ENCODE results near the gene LMO3. TPM values are rescaled to one million over a fixed set of nuclear protein-coding genes. Genes with fewer than 3 reads are reported as not detected.

The LMO3 gene
- total RNA-seq, 1 donor from 2014 or later, result 2.6 TPM

GRCh38 chr12:16603260-16603915, 2.6 kb downstream of the LMO3 start:
- no peaks in the 10 kb centered on the region for H3K9me3 ChIP-seq (ENCODE audit: control insufficient read depth in 3 of 3, low read length in 3 of 3)
- H3K27ac ChIP-seq (ENCODE audit: low read depth, low read length), result no peak overlapping the region
- peaks cover 12 to 15% (median 13%) of the 10 kb centered on the region in 3 donors for H3K4me1 ChIP-seq (ENCODE audit: control insufficient read depth in 3 of 3, insufficient read depth in 3 of 3, low read length in 3 of 3)
- H3K4me3 ChIP-seq (ENCODE audit: low read length in 3 of 3), result no peak overlapping the region
- no peak overlapping the region for H3K9ac ChIP-seq (ENCODE audit: low read depth in 1 of 3, low read length in 3 of 3)
- peaks cover 9 to 24% (median 20%) of the 10 kb centered on the region in 3 donors for H3K27me3 ChIP-seq (ENCODE audit: control insufficient read depth in 3 of 3, insufficient read depth in 3 of 3, low read length in 3 of 3)
- no peaks in the 10 kb centered on the region for H3K36me3 ChIP-seq (ENCODE audit: control insufficient read depth in 3 of 3, insufficient read depth in 3 of 3, low read length in 3 of 3)

GRCh38 chr12:16602412-16602811, 3.5 kb downstream of the LMO3 start:
- H3K9ac ChIP-seq (ENCODE audit: low read depth in 1 of 3, low read length in 3 of 3), result no peak overlapping the region
- H3K27me3 ChIP-seq (ENCODE audit: control insufficient read depth in 3 of 3, insufficient read depth in 3 of 3, low read length in 3 of 3), result peaks cover 9 to 24% (median 16%) of the 10 kb centered on the region in 3 donors
- no peak overlapping the region for H3K4me3 ChIP-seq (ENCODE audit: low read length in 3 of 3)
- no peak overlapping the region for H3K27ac ChIP-seq (ENCODE audit: low read depth, low read length)
- peaks cover 12 to 15% (median 13%) of the 10 kb centered on the region in 3 donors for H3K4me1 ChIP-seq (ENCODE audit: control insufficient read depth in 3 of 3, insufficient read depth in 3 of 3, low read length in 3 of 3)
- H3K36me3 ChIP-seq (ENCODE audit: control insufficient read depth in 3 of 3, insufficient read depth in 3 of 3, low read length in 3 of 3), result no peaks in the 10 kb centered on the region
- H3K9me3 ChIP-seq (ENCODE audit: control insufficient read depth in 3 of 3, low read length in 3 of 3), result no peaks in the 10 kb centered on the region

GRCh38 chr12:16600525-16600924, 5.4 kb downstream of the LMO3 start:
- Histone ChIP-seq H3K4me1 (ENCODE audit: control insufficient read depth in 3 of 3, insufficient read depth in 3 of 3, low read length in 3 of 3) (peaks cover 0 to 2% (median 2%) of the 10 kb centered on the region in 3 donors), H3K4me3 (ENCODE audit: low read length in 3 of 3) (no peak overlapping the region), H3K9ac (ENCODE audit: low read depth in 1 of 3, low read length in 3 of 3) (no peak overlapping the region), H3K27me3 (ENCODE audit: control insufficient read depth in 3 of 3, insufficient read depth in 3 of 3, low read length in 3 of 3) (peaks cover 0 to 8% (median 3%) of the 10 kb centered on the region in 3 donors), H3K9me3 (ENCODE audit: control insufficient read depth in 3 of 3, low read length in 3 of 3) (no peaks in the 10 kb centered on the region), H3K27ac (ENCODE audit: low read depth, low read length) (no peak overlapping the region), H3K36me3 (ENCODE audit: control insufficient read depth in 3 of 3, insufficient read depth in 3 of 3, low read length in 3 of 3) (no peaks in the 10 kb centered on the region)

- no peaks in the 10 kb centered on the region for H3K9me3 ChIP-seq (ENCODE audit: control insufficient read depth in 3 of 3, low read length in 3 of 3)
- no peaks in the 10 kb centered on the region for H3K4me1 ChIP-seq (ENCODE audit: control insufficient read depth in 3 of 3, insufficient read depth in 3 of 3, low read length in 3 of 3)
- no peak overlapping the region for H3K4me3 ChIP-seq (ENCODE audit: low read length in 3 of 3)
- no peak overlapping the region for H3K27ac ChIP-seq (ENCODE audit: low read depth, low read length)
- H3K27me3 ChIP-seq (ENCODE audit: control insufficient read depth in 3 of 3, insufficient read depth in 3 of 3, low read length in 3 of 3), result no peaks in the 10 kb centered on the region
- H3K36me3 ChIP-seq (ENCODE audit: control insufficient read depth in 3 of 3, insufficient read depth in 3 of 3, low read length in 3 of 3), result no peaks in the 10 kb centered on the region
- H3K9ac ChIP-seq (ENCODE audit: low read depth in 1 of 3, low read length in 3 of 3), result no peak overlapping the region
These were observed 6.9 kb downstream of the LMO3 start for GRCh38 chr12:16599081-16599480.

- H3K4me1 ChIP-seq (ENCODE audit: control insufficient read depth in 3 of 3, insufficient read depth in 3 of 3, low read length in 3 of 3), result no peaks in the 10 kb centered on the region
- no peak overlapping the region for H3K9ac ChIP-seq (ENCODE audit: low read depth in 1 of 3, low read length in 3 of 3)
- H3K36me3 ChIP-seq (ENCODE audit: control insufficient read depth in 3 of 3, insufficient read depth in 3 of 3, low read length in 3 of 3), result no peaks in the 10 kb centered on the region
- no peak overlapping the region for H3K27ac ChIP-seq (ENCODE audit: low read depth, low read length)
- H3K27me3 ChIP-seq (ENCODE audit: control insufficient read depth in 3 of 3, insufficient read depth in 3 of 3, low read length in 3 of 3), result no peaks in the 10 kb centered on the region
- H3K4me3 ChIP-seq (ENCODE audit: low read length in 3 of 3), result no peak overlapping the region
- H3K9me3 ChIP-seq (ENCODE audit: control insufficient read depth in 3 of 3, low read length in 3 of 3), result no peaks in the 10 kb centered on the region
These were observed 11.2 kb downstream of the LMO3 start for GRCh38 chr12:16594797-16595196.

- Histone ChIP-seq H3K4me1 (ENCODE audit: control insufficient read depth in 3 of 3, insufficient read depth in 3 of 3, low read length in 3 of 3) (no peaks in the 10 kb centered on the region), H3K27ac (ENCODE audit: low read depth, low read length) (no peak overlapping the region)
These were observed 12.4 kb downstream of the LMO3 start for GRCh38 chr12:16593546-16593945.

GRCh38 chr12:16590645-16591044, 15.3 kb downstream of the LMO3 start:
- no peak overlapping the region for H3K27ac ChIP-seq (ENCODE audit: low read depth, low read length)
- no peaks in the 10 kb centered on the region for H3K4me1 ChIP-seq (ENCODE audit: control insufficient read depth in 3 of 3, insufficient read depth in 3 of 3, low read length in 3 of 3)
- no peak overlapping the region for H3K9ac ChIP-seq (ENCODE audit: low read depth in 1 of 3, low read length in 3 of 3)
- no peaks in the 10 kb centered on the region for H3K36me3 ChIP-seq (ENCODE audit: control insufficient read depth in 3 of 3, insufficient read depth in 3 of 3, low read length in 3 of 3)
- no peaks in the 10 kb centered on the region for H3K27me3 ChIP-seq (ENCODE audit: control insufficient read depth in 3 of 3, insufficient read depth in 3 of 3, low read length in 3 of 3)
- no peaks in the 10 kb centered on the region for H3K9me3 ChIP-seq (ENCODE audit: control insufficient read depth in 3 of 3, low read length in 3 of 3)
- no peak overlapping the region for H3K4me3 ChIP-seq (ENCODE audit: low read length in 3 of 3)

More at GRCh38 chr12:16593546-16593945, 12.4 kb downstream of the LMO3 start:
- no peaks in the 10 kb centered on the region for H3K9me3 ChIP-seq (ENCODE audit: control insufficient read depth in 3 of 3, low read length in 3 of 3)
- no peak overlapping the region for H3K4me3 ChIP-seq (ENCODE audit: low read length in 3 of 3)
- H3K27me3 ChIP-seq (ENCODE audit: control insufficient read depth in 3 of 3, insufficient read depth in 3 of 3, low read length in 3 of 3), result no peaks in the 10 kb centered on the region
- H3K9ac ChIP-seq (ENCODE audit: low read depth in 1 of 3, low read length in 3 of 3), result no peak overlapping the region
- no peaks in the 10 kb centered on the region for H3K36me3 ChIP-seq (ENCODE audit: control insufficient read depth in 3 of 3, insufficient read depth in 3 of 3, low read length in 3 of 3)

- Histone ChIP-seq H3K9ac (ENCODE audit: low read depth in 1 of 3, low read length in 3 of 3) (no peak overlapping the region), H3K4me1 (ENCODE audit: control insufficient read depth in 3 of 3, insufficient read depth in 3 of 3, low read length in 3 of 3) (no peaks in the 10 kb centered on the region), H3K4me3 (ENCODE audit: low read length in 3 of 3) (no peak overlapping the region), H3K27me3 (ENCODE audit: control insufficient read depth in 3 of 3, insufficient read depth in 3 of 3, low read length in 3 of 3) (no peaks in the 10 kb centered on the region), H3K36me3 (ENCODE audit: control insufficient read depth in 3 of 3, insufficient read depth in 3 of 3, low read length in 3 of 3) (no peaks in the 10 kb centered on the region), H3K9me3 (ENCODE audit: control insufficient read depth in 3 of 3, low read length in 3 of 3) (no peaks in the 10 kb centered on the region), H3K27ac (ENCODE audit: low read depth, low read length) (no peak overlapping the region)
These were observed 17.1 kb downstream of the LMO3 start for GRCh38 chr12:16588812-16589211.

GRCh38 chr12:16587514-16587913, 18.4 kb downstream of the LMO3 start:
- Histone ChIP-seq H3K4me1 (ENCODE audit: control insufficient read depth in 3 of 3, insufficient read depth in 3 of 3, low read length in 3 of 3) (no peaks in the 10 kb centered on the region), H3K4me3 (ENCODE audit: low read length in 3 of 3) (no peak overlapping the region), H3K27ac (ENCODE audit: low read depth, low read length) (no peak overlapping the region), H3K27me3 (ENCODE audit: control insufficient read depth in 3 of 3, insufficient read depth in 3 of 3, low read length in 3 of 3) (no peaks in the 10 kb centered on the region), H3K36me3 (ENCODE audit: control insufficient read depth in 3 of 3, insufficient read depth in 3 of 3, low read length in 3 of 3) (no peaks in the 10 kb centered on the region), H3K9me3 (ENCODE audit: control insufficient read depth in 3 of 3, low read length in 3 of 3) (no peaks in the 10 kb centered on the region), H3K9ac (ENCODE audit: low read depth in 1 of 3, low read length in 3 of 3) (no peak overlapping the region)

- H3K27ac ChIP-seq (ENCODE audit: low read depth, low read length), result no peak overlapping the region
- no peaks in the 10 kb centered on the region for H3K27me3 ChIP-seq (ENCODE audit: control insufficient read depth in 3 of 3, insufficient read depth in 3 of 3, low read length in 3 of 3)
- no peaks in the 10 kb centered on the region for H3K9me3 ChIP-seq (ENCODE audit: control insufficient read depth in 3 of 3, low read length in 3 of 3)
- H3K4me3 ChIP-seq (ENCODE audit: low read length in 3 of 3), result no peak overlapping the region
- H3K36me3 ChIP-seq (ENCODE audit: control insufficient read depth in 3 of 3, insufficient read depth in 3 of 3, low read length in 3 of 3), result no peaks in the 10 kb centered on the region
- no peak overlapping the region for H3K9ac ChIP-seq (ENCODE audit: low read depth in 1 of 3, low read length in 3 of 3)
- no peaks in the 10 kb centered on the region for H3K4me1 ChIP-seq (ENCODE audit: control insufficient read depth in 3 of 3, insufficient read depth in 3 of 3, low read length in 3 of 3)
These were observed 18.9 kb downstream of the LMO3 start for GRCh38 chr12:16587110-16587453.
